Hypothalamus (tissue), 51 donors: ENCODE measurements around the gene SCARF2.

Experiments used
- DNase-seq, 51 donors: peaks; one replicate each; lab custom pipeline; 2025; lab: John Stamatoyannopoulos, UW

The SCARF2 gene

GRCh38 chr22:20430101-20430719 is 7.4 kb downstream of the SCARF2 start:
- no peak for DNase-seq

GRCh38 chr22:20429254-20430100 is 8.1 kb downstream of the SCARF2 start:
- DNase-seq = peak in 12 of 51 donors; percentile 19 to 48 (median 32)

GRCh38 chr22:20428496-20429253 is 8.9 kb downstream of the SCARF2 start:
- no peak for DNase-seq

- no peak for DNase-seq
Measured at GRCh38 chr22:20427945-20428417, 9.6 kb downstream of the SCARF2 start.

- DNase-seq = no peak
Measured at GRCh38 chr22:20427104-20427944, 10.3 kb downstream of the SCARF2 start.

- no peak for DNase-seq
Measured at GRCh38 chr22:20426259-20426615, 11.4 kb downstream of the SCARF2 start.

GRCh38 chr22:20425566-20426258 is 11.9 kb downstream of the SCARF2 start:
- no peak for DNase-seq

- DNase-seq = peak in 18 of 51 donors; percentile 12 to 54 (median 36)
Measured at GRCh38 chr22:20424932-20425565, 12.6 kb downstream of the SCARF2 start.

- DNase-seq = no peak
Measured at GRCh38 chr22:20424568-20424931, 13.1 kb downstream of the SCARF2 start.

GRCh38 chr22:20423906-20424551 is 13.6 kb downstream of the SCARF2 start:
- peak in 23 of 51 donors; percentile 8 to 58 (median 37) for DNase-seq

- peak in 49 of 51 donors; percentile 10 to 93 (median 78) for DNase-seq
Measured at GRCh38 chr22:20423008-20423905, 14.4 kb downstream of the SCARF2 start.

- DNase-seq = peak in 3 of 51 donors; percentile 33 to 60 (median 44)
Measured at GRCh38 chr22:20422271-20423007, 15.2 kb downstream of the SCARF2 start.

- DNase-seq = no peak
Measured at GRCh38 chr22:20421507-20421874, 16.1 kb downstream of the SCARF2 start.

GRCh38 chr22:20420157-20420842 is 17.3 kb downstream of the SCARF2 start:
- DNase-seq = no peak

- no peak for DNase-seq
Measured at GRCh38 chr22:20419664-20419951, 18.0 kb downstream of the SCARF2 start.

GRCh38 chr22:20418211-20418788 is 19.3 kb downstream of the SCARF2 start:
- peak in 49 of 51 donors; percentile 17 to 81 (median 60) for DNase-seq
